Peyer's patch (tissue), 4 donors: ENCODE data around the gene IGSF11. TPM values are rescaled to one million over a fixed set of nuclear protein-coding genes. Genes with fewer than 3 reads are reported as not detected.

Experiments used
- DNase-seq, 3 donors: peaks; one replicate each; pipeline ENCODE4 v3.0.0-alpha.2; 2017 to 2019
- H3K27ac ChIP-seq, 4 donors: fragments of 200-600 bp; sonication (generic); one replicate each; pipeline ENCODE4 v1.5.1; 2016 to 2019
- H3K27me3 ChIP-seq, 2 donors: fragments of 200-600 bp; sonication (generic); one replicate each; pipeline ENCODE4 v1.5.1; 2019
- H3K36me3 ChIP-seq, 3 donors: fragments of 200-600 bp; sonication (generic); one replicate each; pipeline ENCODE4 v1.5.1; 2016 to 2019
- H3K4me1 ChIP-seq, 4 donors: fragments of 200-600 bp; sonication (generic); one replicate each; pipeline ENCODE4 v1.5.1; 2016 to 2019
- H3K4me3 ChIP-seq, 4 donors: fragments of 200-600 bp; sonication (generic); 1 replicate in 3 of 4; 2 replicates in 1 of 4; pipeline ENCODE4 v1.5.1; 2016 to 2019; ENCODE audit warnings: mild to moderate bottlenecking in 1 of 4
- H3K9me3 ChIP-seq, 4 donors: fragments of 200-600 bp; sonication (generic); one replicate each; pipeline ENCODE4 v1.5.1; 2016 to 2019; ENCODE audit warnings: mild to moderate bottlenecking in 1 of 4
- POLR2A ChIP-seq, 2 donors: fragments of 450-650 bp; IDR thresholded peaks; one replicate each; pipeline ENCODE4 v1.5.1; 2017; ENCODE audit warnings: antibody characterized with exemption in 2 of 2, mild to moderate bottlenecking in 2 of 2, moderate library complexity in 2 of 2
- total RNA-seq, 4 donors: library from RNA; depleted of rRNA; stranded (reverse); fragments of >200 nt; gene quantifications; one replicate each; pipeline ENCODE4 v1.1.0, GENCODE V29; 2016
- TF ChIP-seq, protein P1 (sequence below), 6 experiments: fragments of 450-650 bp in 4 of 6; fragments of 200-600 bp in 2 of 6; sonication (generic) in 1 of 6; IDR thresholded peaks; one replicate each; pipeline ENCODE4 v1.5.1; 2017 to 2019; ENCODE audit warnings: antibody characterized with exemption in 6 of 6, mild to moderate bottlenecking in 3 of 6, moderate library complexity in 1 of 6

The IGSF11 gene
- total RNA-seq, 4 donors from 2014 or later: 0.67 to 3.0 TPM; not detected in 2

DNA sequence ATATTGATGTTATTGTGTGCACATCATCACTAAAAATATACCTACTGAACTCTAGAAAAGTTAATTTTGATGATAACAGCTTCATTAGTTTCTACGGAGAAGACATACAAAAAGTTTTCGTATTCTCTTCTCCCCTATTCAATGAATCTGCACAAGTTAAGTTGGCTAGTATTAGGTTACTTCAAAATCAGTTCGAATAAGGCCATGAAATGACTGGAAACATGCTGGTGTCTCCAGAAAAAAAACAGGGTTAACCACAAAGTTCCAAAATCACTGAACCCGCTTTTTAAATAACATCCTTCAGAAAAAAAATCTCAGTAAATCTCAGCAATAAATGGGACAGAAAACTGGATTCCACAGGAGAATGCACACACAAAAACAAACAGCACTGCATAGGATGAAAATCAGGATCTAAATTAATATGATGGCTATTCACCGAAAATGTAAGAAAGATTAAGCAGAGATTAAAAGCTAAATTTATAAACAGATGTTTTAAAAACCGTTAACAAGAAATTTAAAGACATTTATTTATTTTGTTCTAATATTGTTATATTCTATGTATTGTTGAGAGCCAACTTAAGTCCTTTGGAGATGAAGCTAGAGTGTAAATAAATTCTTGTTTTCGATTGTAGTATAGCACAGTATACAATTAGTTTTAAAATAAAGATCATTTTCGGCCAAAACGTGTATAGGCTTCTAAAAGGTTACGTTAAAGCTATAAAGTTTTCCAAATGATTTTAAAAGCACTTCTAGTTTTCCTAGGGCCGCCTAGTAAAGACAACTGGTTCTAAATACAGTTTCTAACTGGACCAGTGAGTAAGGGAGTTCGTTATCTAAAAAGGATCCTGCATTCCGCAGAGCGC, 1.0 kb downstream of the IGSF11 start:
- TF ChIP-seq POLR2A (IDR thresholded peaks at IDR 0.05): no peak
- TF ChIP-seq, protein P1, sequence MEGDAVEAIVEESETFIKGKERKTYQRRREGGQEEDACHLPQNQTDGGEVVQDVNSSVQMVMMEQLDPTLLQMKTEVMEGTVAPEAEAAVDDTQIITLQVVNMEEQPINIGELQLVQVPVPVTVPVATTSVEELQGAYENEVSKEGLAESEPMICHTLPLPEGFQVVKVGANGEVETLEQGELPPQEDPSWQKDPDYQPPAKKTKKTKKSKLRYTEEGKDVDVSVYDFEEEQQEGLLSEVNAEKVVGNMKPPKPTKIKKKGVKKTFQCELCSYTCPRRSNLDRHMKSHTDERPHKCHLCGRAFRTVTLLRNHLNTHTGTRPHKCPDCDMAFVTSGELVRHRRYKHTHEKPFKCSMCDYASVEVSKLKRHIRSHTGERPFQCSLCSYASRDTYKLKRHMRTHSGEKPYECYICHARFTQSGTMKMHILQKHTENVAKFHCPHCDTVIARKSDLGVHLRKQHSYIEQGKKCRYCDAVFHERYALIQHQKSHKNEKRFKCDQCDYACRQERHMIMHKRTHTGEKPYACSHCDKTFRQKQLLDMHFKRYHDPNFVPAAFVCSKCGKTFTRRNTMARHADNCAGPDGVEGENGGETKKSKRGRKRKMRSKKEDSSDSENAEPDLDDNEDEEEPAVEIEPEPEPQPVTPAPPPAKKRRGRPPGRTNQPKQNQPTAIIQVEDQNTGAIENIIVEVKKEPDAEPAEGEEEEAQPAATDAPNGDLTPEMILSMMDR (IDR thresholded peaks at IDR 0.05): no peak
- H3K27ac ChIP-seq: no peak overlapping the region
- peaks cover 0 to 14% (median 2%) of the 10 kb centered on the region in 4 donors for H3K4me1 ChIP-seq
- H3K27me3 ChIP-seq: peaks cover 0 to 4% of the 10 kb centered on the region in 2 donors
- no peaks in the 10 kb centered on the region for H3K36me3 ChIP-seq
- H3K4me3 ChIP-seq: peak overlapping the region in 3 of 4 donors; percentile 59 to 63 (median 62)
- DNase-seq: no peak
- no peaks in the 10 kb centered on the region for H3K9me3 ChIP-seq

DNA sequence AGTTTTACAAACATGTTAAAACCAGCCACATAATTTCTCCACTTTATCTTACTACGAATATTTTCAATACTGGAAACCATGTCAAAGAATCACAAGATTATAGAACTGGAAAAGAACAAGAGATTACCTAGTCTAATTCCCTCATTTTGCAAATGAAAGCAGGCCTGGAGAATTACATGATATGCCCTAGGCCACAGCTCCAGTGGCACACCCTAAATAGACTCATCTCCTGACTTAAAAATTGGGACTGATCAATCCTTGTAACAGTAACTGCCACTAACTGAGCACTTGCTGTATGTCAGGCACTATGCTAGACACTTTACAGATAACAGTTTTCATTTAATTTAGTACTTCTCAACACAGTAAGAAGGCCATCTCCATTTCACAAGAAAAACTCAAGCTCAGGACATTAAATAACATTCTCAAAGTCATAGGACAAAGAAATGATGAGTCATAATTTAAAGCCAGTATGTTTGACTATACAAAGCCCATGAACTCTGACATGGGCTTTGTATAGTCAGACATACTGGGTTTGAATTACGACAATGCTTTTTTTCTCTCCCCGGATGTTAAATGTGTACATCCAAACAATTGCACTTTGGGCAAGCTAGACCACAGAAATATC, 9.4 kb downstream of the IGSF11 start:
- H3K27me3 ChIP-seq: no peaks in the 10 kb centered on the region
- no peak overlapping the region for H3K4me3 ChIP-seq
- TF ChIP-seq POLR2A (IDR thresholded peaks at IDR 0.05): no peak
- H3K36me3 ChIP-seq: no peaks in the 10 kb centered on the region
- H3K4me1 ChIP-seq: no peaks in the 10 kb centered on the region
- DNase-seq: no peak
- H3K27ac ChIP-seq: no peak overlapping the region
- H3K9me3 ChIP-seq: no peaks in the 10 kb centered on the region

DNA sequence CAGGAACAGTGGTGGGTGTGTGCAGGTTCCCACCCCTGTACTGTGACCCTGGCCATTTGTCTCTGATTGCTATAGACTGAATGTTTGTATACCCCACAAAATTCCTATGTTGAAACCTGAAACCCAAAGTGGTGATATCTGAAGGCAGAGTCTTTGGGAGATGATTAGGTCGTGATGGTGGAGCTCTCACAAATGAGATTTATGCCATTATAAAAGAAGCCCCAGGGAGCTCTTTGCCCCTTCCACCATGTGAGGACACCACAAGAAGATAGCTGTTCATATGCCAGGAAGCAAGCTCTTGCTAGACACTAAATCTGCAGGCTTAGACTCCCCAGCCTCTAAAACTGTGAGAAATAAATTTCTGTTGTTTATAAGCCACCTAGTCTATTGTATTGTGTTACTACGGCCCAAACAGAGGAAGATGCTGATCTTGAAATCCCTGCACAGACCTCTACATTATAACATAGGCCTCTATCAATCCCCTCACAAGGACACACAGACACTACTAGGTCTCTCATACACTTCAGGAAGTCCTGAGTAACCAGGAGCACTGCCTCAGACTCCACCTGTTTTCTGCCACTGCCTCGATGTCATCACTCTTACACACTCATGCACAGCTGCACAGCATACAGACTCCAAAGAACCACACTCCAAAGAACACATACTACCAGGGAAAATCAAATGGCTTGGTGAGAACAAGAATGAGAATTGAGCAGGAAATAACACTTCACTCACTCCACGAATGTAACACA, 14.7 kb downstream of the IGSF11 start:
- no peaks in the 10 kb centered on the region for H3K27me3 ChIP-seq
- H3K9me3 ChIP-seq: no peaks in the 10 kb centered on the region
- H3K27ac ChIP-seq: no peak overlapping the region
- no peaks in the 10 kb centered on the region for H3K36me3 ChIP-seq
- H3K4me1 ChIP-seq: no peaks in the 10 kb centered on the region
- no peak for TF ChIP-seq POLR2A (IDR thresholded peaks at IDR 0.05)
- TF ChIP-seq, protein P1 (IDR thresholded peaks at IDR 0.05): no peak
- no peak for DNase-seq
- H3K4me3 ChIP-seq: no peak overlapping the region

DNA sequence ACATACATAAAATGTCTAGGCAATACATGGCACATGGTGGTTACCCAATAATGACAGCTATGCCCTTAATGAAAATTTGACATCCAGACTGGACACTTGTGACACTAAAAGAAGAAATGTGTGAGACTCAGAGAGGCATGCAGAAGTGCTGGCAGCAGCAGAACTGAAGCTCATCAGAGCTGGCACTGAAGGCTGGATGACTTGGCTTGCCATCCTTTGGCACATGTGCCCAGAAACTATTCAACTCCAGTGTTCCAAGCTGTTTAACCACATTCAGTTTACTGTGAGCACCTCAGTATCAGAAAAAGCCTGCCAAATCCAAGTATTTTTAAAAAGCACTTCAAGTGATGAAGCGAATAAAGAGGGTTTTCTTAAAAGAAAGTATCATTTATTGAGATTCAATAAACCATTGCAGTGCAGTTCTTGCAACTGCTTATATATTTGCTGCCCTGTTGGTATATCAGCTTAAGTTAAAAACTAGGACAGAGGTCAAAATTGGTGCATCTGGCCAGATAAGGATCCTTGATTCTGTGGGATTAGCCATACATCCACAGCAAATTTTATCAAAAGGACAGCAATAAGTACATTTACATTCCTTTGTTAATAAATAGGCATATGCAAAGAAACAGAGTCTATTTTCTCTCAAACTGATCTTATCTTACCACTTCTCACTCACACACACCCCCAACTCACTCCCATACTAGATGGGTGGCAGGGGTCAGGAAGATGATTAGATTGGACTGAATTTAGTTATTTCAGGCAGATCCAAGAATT, 15.8 kb downstream of the IGSF11 start:
- Histone ChIP-seq H3K36me3 (no peaks in the 10 kb centered on the region), H3K27me3 (no peaks in the 10 kb centered on the region), H3K4me1 (no peaks in the 10 kb centered on the region), H3K4me3 (no peak overlapping the region), H3K27ac (no peak overlapping the region), H3K9me3 (no peaks in the 10 kb centered on the region)
- DNase-seq: no peak
- no peak for TF ChIP-seq POLR2A (IDR thresholded peaks at IDR 0.05)
- TF ChIP-seq, protein P1 (IDR thresholded peaks at IDR 0.05): no peak

DNA sequence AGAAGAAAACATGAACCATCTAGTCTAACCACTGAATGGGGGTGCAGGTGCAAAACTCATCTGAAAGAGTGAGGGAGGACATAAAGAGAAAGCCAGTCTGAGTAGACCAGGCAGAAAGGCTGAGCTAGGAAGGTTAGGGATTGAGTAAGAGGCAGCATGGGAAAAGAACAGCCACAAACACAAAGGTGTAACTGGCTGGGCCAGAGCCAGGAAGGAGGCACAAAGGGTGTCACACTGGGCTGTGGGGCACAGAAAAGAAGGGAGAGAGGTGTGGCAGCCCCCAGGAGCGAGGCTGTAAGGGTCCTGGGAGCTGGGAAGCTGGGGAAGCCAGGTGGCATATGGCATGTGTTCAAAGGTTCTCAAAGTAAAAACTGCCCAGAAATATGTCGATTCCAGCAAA, 18.7 kb downstream of the IGSF11 start:
- no peak for DNase-seq
- H3K9me3 ChIP-seq: no peaks in the 10 kb centered on the region
- H3K4me3 ChIP-seq: no peak overlapping the region
- no peaks in the 10 kb centered on the region for H3K27me3 ChIP-seq
- TF ChIP-seq POLR2A (IDR thresholded peaks at IDR 0.05): no peak
- TF ChIP-seq, protein P1 (IDR thresholded peaks at IDR 0.05): no peak
- no peaks in the 10 kb centered on the region for H3K4me1 ChIP-seq
- H3K36me3 ChIP-seq: no peaks in the 10 kb centered on the region
- H3K27ac ChIP-seq: no peak overlapping the region
